ENCODE measurements around the gene TMX4.
"Not testable (repeated sequence)": the region's sequence is repeated elsewhere in the genome, so short reads cannot be mapped to it uniquely, and the experiment has no call there.

TMX4 gene, protein sequence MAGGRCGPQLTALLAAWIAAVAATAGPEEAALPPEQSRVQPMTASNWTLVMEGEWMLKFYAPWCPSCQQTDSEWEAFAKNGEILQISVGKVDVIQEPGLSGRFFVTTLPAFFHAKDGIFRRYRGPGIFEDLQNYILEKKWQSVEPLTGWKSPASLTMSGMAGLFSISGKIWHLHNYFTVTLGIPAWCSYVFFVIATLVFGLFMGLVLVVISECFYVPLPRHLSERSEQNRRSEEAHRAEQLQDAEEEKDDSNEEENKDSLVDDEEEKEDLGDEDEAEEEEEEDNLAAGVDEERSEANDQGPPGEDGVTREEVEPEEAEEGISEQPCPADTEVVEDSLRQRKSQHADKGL

DNA sequence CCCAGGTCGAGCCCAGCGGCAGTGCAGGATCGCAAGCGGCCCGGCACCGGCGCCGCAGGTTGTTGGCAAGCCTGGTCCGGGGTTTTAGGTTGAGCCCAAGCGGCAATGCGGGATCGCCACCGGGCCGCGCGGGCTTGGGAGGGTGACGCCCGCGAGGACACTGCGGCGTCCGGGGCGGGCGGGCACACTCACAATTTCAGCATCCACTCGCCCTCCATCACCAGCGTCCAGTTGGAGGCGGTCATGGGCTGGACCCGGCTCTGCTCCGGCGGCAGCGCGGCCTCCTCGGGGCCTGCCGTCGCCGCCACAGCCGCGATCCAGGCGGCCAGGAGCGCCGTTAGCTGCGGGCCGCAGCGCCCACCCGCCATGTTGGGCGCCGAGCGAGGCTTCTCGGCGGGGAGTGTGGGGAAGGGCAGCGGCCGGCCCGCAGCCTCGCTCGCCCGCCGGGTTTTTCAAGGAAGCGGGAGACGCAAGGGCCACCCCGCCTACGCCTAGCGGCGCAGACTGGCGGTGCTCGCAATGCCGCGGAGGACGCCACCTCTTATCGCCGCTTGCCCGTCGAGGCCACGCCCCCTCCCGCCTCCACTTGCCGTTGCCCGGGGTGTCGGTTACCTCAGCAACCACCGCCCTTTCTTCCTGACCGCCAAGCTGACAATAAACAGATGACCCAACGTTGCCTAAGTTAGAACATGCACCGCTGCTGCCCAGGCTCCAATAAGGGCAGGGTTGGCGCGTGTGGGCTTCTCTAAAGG is at the start of gene TMX4:
Gene TMX4 (minus strand): TSS at position 516 of the 752 bp plus-strand sequence. CDS start 148 bp downstream, at position 368.
- peak; percentile 90 for DNase-seq

DNA sequence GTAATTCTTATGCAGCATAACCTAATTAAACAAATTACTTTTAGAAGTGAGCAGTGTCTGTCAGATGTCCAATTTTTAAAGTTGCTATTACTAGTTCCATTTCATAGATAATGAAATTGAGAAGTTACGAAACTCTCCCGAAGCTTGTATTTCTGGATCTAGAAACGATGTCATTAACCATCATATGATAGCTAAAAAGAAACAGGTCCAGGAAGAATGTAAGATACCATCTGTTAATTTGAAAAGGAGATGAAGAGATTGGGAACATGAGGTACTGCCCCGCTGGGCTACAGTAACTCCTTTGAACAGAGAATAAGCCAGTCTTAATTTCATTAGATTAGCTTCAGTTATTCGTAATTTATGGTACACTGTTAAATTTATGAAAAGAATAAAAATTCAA is 47.5 kb upstream of the TMX4 start:
- DNase-seq = no peak

DNA sequence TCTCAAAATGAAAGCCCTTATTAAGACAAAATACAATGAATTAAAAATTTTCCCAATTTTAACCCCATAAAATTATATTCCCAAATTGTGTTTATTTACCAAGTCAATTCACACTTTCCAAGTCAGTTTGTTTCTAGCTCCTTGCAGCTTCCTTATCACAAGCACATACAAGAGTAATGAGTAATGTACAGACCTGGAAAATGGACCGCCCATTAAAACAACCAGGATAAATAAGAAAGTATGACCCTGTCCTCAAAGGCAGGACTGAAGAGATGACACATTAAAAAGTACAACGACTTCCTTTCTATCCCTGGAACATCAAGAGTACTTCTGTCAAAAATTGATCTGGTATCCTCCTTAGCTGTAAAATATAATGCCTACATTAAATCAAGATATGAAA is 47.1 kb upstream of the TMX4 start:
- no peak for DNase-seq

DNA sequence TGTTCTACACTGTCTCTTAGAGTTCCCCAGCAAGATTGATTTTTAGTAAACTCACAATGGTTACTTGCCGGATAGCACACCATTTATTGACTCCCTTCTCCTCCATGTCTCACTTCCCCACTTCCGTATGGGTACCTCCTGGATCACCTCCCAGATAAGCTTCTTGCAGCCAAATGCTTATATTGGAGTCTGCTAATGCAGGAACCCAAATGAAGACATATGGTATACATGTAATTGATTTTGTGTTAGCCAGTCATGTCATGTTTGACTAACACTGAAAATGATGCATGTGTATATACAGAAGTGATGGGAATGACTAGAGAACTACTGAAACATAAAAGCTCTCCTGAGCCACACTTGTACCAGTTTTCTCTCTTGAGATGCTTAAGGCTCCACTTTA is 46.1 kb upstream of the TMX4 start:
- DNase-seq = no peak

DNA sequence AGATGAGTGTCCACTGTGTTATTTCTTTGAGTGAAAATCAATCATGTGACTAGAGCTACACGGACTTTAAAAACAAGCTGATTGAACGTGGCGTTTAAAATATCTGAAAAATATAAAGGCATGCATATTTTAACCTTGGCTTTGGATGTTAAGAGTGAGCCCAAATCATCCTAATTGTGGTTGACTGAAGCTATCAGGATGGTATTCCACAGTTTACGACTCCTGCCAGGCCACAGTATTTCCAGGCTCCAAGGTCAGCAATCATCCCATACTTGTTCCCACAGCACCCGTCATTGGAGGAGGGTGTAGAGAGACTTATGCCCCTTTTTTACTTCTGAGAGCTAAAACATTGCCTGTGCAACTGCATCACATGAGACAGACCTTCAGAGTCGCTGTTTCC is 43.2 kb upstream of the TMX4 start:
- DNase-seq = no peak

DNA sequence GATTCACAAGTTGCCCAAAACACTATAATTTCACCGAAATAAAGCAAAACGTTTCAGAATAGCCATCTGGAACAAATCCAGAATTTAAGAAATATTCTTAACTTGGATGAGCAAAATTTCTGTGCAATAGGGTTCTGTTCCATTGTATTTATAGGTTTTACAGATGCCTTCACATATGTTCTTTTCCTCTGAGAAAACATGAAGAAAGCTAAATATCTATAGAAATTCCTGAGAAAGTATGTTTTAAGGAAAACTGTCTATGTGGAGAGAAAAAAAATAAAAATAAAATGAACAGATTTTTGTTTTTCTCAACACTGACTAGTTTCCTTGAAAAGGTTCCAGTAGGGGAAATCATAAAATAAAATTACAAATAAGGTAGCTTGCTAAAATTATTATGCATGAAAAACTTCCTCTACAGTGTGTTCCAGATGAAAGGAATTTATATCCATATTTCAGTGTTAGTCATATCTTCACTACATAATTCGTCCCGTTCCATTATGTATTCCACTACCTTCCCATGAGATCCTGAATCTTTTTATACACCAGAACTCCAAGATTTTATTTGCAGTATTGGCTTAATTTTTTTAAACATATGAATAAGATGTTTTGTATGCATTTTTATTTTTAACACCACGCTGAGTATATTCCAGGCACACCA is 42.4 kb upstream of the TMX4 start:
- no peak for DNase-seq

DNA sequence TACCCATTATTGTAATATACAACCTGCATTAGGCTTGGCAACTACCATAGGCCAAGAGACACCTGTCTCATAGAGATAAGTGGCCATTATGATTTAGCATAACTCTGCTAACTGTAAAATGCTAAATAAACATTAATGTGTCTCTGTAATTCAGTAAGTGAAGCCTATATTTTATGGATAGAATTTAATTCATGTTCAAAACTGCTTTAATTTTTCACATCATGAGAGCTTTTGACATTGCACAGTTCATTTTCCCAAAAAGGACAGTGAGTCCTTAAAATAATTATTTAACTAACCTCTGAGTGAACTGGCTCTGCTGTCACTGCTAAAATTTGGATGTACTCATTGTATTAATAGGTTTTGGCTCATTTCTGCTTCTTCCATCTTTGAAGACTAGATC is 41.4 kb upstream of the TMX4 start:
- no peak for DNase-seq

DNA sequence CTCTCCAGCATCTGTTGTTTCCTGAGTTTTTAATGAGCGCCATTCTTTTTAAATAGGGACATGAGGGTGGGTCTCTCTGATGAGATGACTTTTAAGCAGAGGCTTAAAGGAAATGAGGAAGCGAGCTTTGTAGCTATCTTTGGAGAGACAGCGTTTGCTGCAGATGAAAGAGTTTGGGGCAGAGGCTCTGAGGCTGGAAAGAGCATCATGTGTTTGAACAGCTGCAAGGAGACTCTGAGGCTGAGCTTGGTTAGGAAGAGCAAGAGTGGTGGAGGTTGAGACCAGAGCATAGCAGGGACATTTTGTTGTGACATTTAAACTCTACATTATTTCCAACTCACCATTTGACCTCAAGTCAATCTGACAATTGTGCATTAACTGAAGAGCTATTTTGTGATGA is 38.3 kb upstream of the TMX4 start:
- DNase-seq = no peak

DNA sequence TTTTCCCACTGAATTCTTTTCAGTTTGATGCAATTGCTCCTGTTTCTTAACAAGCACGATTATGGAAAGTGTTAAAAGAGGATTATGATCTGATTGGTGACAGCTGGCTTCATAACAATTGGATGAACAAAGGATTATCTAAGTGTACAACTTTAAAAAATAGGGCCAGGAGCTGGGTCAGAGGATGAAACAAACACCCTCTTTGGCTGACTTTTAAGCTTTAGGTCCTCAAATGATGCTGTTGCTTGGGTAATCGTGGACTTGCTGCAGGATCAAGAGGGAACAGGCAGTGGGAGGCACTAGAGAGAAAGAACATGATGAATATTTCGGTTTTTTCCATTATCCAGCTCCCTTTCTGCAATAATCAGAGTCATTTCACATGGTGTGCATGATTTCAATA is 35.5 kb upstream of the TMX4 start:
- no peak for DNase-seq

DNA sequence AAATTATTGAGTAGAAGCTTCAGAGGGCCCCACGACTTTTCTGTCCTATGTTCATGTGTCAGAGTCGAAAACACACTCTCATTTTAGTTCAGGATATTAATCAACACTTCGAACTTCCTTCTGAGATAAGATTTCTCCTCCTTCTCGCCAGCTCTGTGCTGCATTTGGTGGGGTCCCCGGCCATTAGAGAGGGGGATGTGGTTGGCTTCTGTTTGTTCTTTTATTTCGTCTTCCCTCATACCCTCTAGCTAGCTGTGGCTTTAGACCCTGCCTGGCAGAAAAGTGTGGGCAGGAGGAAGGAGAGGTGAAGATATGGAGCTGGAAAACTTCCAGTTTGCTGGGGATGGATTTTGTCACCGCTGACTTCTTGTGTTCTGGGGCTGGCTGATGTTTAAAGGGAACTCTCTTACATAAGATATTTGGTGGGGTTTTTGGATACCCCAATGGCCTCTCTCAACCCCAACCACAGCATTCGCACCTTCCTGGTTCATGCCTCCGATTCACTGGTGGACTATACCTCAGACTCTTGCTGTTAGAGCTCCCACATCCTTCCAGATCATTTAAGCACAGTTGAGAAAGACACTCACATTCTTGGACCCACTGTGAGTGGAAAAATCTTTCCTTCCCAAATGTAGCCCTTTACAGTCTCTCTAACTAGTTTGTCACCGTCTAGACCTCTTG is 30.7 kb upstream of the TMX4 start:
- no peak for DNase-seq

DNA sequence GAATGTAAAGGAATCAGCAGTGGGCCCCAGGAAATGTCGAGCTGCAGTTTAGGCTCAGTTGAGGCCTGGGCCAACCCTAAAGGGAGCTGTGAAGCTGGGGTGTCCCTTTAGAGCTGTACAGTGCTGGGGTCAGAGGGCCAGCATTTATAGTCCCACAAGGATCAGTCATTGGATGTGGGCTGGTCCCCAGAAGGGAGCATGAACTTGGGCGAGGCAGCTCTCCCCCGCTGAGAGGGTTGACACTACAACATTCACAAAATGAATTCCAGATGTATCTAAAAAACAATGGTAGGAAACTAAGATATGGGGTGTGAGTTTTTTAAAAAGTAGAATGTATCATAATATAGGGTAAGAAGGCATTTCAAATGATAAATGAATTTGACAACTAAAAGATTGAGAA is 29.7 kb upstream of the TMX4 start:
- DNase-seq = no peak

DNA sequence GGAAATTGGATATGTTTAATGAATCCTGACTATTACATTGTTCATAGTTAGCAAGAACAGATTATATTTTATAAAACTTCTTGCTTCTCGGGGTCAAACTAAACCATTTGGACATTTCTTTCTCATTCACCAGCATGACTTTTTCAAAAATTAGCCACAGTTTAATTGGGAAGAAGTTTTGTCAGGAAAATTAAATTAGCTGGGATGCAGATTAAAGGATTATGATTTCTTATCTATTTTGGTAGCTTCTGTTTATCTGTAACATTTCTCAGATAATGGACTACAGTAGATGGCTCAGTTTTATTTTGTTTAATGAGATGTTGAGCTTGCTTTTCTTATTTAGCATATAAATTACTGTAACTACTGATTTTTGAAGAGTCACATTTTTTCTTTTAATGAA is 26.4 kb upstream of the TMX4 start:
- DNase-seq = no peak

DNA sequence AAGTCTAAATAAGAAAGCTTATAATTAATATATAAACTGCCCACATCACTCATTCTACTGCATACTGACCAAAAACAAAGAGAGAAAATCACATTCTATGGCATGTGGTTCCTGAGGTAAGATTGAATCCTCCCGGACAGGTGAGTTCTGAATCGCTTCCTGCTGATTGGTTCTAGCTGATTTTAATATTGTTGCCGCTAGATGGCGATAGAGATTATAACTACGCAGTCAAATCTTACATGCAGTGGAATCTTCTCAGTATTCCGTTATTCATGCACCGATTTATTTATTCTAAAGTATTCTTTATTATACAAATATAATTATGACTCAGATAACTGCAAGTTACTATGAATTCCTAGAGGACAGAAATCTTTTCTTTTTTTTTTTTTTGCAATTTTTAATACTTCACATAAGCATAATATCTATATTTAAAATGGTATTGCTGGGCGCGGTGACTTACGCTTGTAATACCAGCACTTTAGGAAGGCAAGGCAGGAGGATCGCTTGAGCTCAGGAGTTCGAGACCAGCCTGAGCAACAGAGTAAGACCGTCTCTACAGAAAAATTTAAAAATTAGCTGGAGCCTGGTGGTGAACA is 24.2 kb upstream of the TMX4 start:
- peak; percentile 30 for DNase-seq

DNA sequence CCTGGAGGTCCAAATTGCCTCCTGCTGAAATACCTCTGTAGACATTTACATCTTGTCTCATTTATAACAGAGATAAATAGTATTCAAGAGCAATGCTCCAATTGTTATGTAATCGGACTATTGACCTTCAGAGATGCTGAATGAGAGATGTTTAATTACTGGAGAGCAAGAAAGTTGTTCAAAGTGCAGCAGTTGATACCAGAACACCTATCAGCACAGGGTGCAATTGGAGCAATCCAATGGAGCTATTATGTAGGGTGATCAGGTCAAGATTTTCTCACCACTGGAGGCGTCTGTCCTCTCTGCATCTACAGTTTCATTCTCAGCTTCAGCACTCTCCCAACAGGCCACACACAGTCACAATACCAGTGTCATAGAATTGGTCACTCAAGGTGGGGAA is 19.5 kb upstream of the TMX4 start:
- DNase-seq = no peak

DNA sequence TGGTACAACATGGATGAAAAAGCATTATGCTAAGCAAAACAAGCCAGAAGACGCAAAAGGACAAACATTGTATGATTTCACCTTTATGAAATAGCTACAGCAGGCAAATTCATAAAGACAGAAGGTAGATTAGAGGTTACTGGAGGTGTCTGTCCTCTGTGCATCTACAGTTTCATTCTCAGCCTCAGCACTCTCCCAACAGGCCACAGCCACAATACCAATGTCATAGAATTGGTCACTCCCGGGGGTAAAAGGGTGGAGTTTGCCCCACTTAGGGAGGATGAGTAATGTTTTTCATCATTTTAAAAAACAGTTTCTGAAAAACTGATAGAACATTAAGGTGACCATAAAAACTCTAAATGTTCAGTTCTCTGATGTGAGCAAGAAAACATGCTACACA is 17.2 kb upstream of the TMX4 start:
- DNase-seq = no peak

DNA sequence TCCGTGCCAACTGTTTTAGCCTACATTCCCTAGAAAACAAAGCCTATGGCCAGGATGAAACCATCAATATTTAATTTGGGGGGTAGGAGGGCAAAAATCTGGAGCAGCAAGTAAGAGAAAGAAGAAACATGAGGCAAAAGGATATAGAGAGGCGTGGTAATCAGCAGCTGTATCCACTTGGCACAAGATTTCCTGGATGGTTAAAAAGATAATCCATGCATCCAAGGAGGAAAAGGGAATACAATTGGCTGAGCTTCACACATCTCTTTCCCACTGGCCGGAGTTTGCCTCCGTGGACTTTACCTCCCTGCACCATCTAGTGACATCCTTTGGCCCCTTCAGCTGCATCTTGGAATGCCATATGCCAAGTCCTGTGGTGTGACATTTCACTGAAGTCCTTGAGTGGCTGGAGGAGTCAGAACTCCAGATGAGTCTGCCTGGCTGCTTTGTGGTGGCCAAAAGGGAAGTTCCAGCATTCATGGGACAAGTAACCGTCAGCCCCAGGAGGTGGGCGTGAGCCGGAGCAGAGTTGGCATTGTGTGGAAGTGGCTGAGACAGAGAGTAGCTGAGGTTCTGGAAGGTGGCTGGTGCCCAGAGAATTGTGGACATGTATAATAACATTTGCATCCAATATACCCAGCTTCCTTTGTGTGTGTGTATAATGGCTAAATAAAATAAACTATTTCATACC is 13.7 kb upstream of the TMX4 start:
- no peak for DNase-seq

DNA sequence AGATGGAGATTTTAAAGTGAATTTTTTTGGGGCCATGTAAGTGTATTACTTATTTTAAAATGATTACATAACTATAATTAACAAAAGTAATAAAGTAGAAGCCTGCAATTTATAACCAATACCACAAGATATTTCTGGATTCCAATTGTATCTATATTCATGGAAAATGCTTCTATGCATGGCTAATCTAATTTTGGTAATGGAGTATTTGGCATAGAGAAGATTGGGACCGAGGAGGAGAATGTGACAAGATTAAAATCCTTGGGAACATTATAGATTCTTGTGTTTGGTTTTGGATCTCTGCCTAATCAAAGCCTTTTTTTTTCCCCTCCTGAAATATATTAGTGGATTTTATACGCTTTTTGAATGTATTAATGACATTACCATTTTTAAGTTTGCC is 12.9 kb upstream of the TMX4 start:
- DNase-seq = no peak

DNA sequence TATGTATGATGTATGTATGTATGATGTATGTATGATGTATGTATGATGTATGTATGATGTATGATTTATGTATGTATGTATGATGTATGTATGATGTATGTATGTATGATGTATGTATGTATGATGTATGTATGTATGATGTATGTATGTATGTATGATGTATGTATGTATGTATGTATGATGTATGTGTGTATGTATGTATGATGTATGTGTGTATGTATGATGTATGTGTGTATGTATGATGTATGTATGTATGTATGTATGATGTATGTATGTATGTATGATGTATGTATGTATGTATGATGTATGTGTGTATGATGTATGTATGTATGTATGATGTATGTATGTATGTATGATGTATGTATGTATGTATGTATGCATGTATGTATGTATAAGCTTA is 12.0 kb upstream of the TMX4 start:
- DNase-seq = not testable (repeated sequence)

DNA sequence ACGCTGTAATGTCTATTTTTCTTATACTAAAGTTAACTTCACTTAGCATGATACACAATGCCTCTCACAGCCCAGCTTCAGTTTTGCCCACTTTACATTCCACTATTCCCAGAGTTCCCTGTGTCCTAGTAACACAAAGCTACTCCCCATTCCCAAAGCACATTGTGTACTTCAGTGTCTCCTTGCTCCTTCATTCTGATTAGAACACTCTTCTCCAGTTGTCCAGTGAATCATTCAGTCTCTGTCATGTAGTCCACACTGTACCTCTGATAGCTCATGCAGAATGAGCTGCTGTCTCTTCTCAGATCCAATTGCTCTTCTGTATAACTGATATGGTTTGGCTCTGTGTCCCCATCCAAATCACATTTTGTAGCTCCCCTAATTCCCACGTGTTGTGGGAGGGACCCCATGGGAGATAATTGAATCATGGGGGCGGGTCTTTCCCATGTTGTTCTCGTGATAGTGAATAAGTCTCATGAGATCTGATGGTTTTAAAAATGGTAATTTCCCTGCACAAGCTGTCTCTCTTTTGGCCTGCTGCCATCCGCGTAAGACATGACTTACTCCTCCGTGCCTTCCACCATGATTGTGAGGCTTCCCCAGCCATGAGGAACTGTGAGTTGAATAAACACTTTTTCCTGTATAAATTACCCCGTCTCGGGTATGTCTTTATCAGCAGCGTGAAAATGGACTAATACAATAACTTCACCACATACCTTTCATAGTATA is 2.1 kb upstream of the TMX4 start:
- no peak for DNase-seq

DNA sequence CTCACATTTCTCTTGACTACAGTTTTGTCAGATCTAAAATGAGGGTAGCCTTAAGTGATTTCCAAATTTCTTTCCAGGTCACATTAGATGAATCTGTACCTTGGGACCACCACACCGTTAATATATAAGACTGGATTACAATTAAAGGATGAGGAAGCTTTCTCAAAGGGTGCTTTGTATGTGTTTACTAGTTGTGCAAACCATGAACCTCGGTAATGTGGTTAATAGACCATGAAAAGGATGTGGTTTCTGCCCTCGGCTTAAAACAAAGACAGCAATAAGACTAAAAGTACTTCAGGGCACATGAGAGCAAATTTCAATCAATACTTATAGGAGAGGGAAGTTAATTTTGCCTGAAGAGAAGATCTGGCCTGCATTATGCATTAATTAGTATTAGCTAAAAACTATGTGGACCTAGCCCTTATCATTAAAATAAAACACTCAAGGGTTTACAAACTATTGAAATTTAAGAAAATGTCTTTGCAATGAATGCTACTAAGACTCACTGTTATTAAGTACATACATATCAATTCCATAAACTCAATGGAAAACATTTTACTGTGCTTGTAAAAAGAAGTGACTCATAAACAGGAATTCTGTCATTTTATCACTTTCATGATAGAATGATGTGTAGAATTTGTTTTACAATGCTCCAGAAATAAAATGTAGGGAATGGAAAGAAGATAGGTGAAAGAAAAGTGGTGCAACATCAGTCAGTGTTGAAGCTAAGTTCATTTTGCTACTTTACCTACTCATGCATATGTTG is 936 bp upstream of the TMX4 start:
- peak; percentile 54 for DNase-seq

DNA sequence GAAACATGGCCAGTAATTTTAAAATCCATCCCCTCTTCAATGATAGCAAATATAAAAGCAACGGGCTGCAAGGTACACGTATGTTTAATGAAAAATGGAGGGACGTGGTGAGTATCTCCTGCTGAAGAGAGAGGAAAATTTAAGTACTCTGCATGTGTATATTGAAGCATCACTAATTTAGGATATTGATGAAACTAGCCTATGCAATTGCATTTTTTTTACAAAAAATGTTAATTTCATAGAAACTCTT is 362 bp upstream of the TMX4 start:
- no peak for DNase-seq

DNA sequence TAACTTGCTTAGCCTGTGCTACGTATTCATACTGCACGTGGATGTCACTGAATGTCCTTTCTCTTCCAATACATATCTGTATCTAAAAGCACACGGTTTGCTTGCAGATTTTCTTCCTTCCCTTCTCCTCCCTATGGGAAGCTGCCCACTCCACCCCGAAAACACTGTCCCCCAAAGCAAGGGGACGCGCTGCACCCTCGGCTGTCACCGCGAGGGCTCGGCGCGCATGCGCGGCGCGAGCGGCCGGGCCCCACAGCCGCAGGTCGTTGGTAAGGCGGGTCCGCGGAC is 659 bp downstream of the TMX4 start:
- DNase-seq = peak; percentile 60
